Measurements from ENCODE around the gene CCDC186.

The CCDC186 gene

GRCh38 chr10:114103284-114103683 lies 70.7 kb downstream of the CCDC186 start:
- no peak for DNase-seq

GRCh38 chr10:114102256-114102655 lies 71.7 kb downstream of the CCDC186 start:
- no peak for DNase-seq

GRCh38 chr10:114100848-114101741 lies 72.9 kb downstream of the CCDC186 start:
- no peak for DNase-seq

- no peak for DNase-seq
Measured at GRCh38 chr10:114096864-114097263, 77.1 kb downstream of the CCDC186 start.

GRCh38 chr10:114095559-114096337 lies 78.3 kb downstream of the CCDC186 start:
- no peak for DNase-seq

- DNase-seq = no peak
Measured at GRCh38 chr10:114094795-114095194, 79.2 kb downstream of the CCDC186 start.

- no peak for DNase-seq
Measured at GRCh38 chr10:114087655-114088054, 86.3 kb downstream of the CCDC186 start.

- DNase-seq = no peak
Measured at GRCh38 chr10:114087255-114087654, 86.7 kb downstream of the CCDC186 start.

GRCh38 chr10:114084215-114084614 lies 89.8 kb downstream of the CCDC186 start:
- DNase-seq = no peak

GRCh38 chr10:114083040-114083439 lies 91.0 kb downstream of the CCDC186 start:
- no peak for DNase-seq

GRCh38 chr10:114081911-114082583 lies 92.0 kb downstream of the CCDC186 start:
- DNase-seq = no peak

GRCh38 chr10:114079421-114079820 lies 94.6 kb downstream of the CCDC186 start:
- DNase-seq = no peak

GRCh38 chr10:114078346-114078745 lies 95.7 kb downstream of the CCDC186 start:
- DNase-seq = no peak

- no peak for DNase-seq
Measured at GRCh38 chr10:114077815-114078219, 96.2 kb downstream of the CCDC186 start.

GRCh38 chr10:114077347-114077746 lies 96.7 kb downstream of the CCDC186 start:
- no peak for DNase-seq

- DNase-seq = no peak
Measured at GRCh38 chr10:114075093-114075492, 98.9 kb downstream of the CCDC186 start.

- no peak for DNase-seq
Measured at GRCh38 chr10:114073395-114074186, 100.4 kb downstream of the CCDC186 start.

GRCh38 chr10:114071178-114071577 lies 102.8 kb downstream of the CCDC186 start:
- DNase-seq = no peak
